Right lobe of liver (tissue), 6 donors: Measurements from ENCODE around the gene CAPS2. TPM values are rescaled to one million over a fixed set of nuclear protein-coding genes. Genes with fewer than 3 reads are reported as not detected.

Experiments
- ATAC-seq, 4 donors: fragments of 200-7000 bp; cut with Tn5 transposase; one replicate each; pipeline ENCODE4 v1.9.1; 2020; ENCODE audit warnings: mild to moderate bottlenecking in 4 of 4, moderate library complexity in 4 of 4
- DNase-seq, 3 donors: peaks; one replicate each; pipeline ENCODE4 v3.0.0-alpha.2; 2020
- H3K27ac ChIP-seq, 3 donors: fragments of 200-600 bp; one replicate each; pipeline ENCODE4 v1.8.0; 2022
- H3K27me3 ChIP-seq, 2 donors: fragments of 200-600 bp; one replicate each; pipeline ENCODE4 v1.8.0; 2022
- H3K36me3 ChIP-seq, 4 donors: fragments of 200-600 bp; sonication (generic) in 1 of 4; one replicate each; pipeline versions ENCODE4 v1.5.1 to v1.8.0; 2017 to 2022; ENCODE audit warnings: control low read depth in 1 of 4
- H3K4me1 ChIP-seq, 4 donors: fragments of 200-600 bp; sonication (generic) in 1 of 4; one replicate each; pipeline versions ENCODE4 v1.5.1 to v1.8.0; 2017 to 2022; ENCODE audit warnings: control low read depth in 1 of 4
- H3K4me3 ChIP-seq, 3 donors: fragments of 200-600 bp; one replicate each; pipeline ENCODE4 v1.8.0; 2022
- H3K9me3 ChIP-seq, 4 donors: fragments of 200-600 bp; sonication (generic) in 1 of 4; one replicate each; pipeline versions ENCODE4 v1.5.1 to v1.8.0; 2017 to 2022; ENCODE audit warnings: control low read depth in 1 of 4
- POLR2A ChIP-seq: fragments of 450-650 bp; IDR thresholded peaks from one replicate; pipeline ENCODE4 v1.6.1; 2017; ENCODE audit warnings: antibody characterized with exemption, mild to moderate bottlenecking
- WGBS: methylation state at CpG from one replicate; pipeline ENCODE4 v1.1.6; 2018; ENCODE audit warnings: low coverage, low lambda C conversion rate; ENCODE audit not compliant: insufficient coverage; ENCODE audit errors: missing lambda C conversion rate; 5-methylcytosine and 5-hydroxymethylcytosine counted together
- intact Hi-C, 2 donors: fragments of 100-400 bp; cut with DNase I; formaldehyde crosslinking; loops; one replicate each; pipeline versions ENCODE4 v1.11.2 to v1.14.1; 2022
- long read RNA-seq: library from polyadenylated mRNA; unstranded; transcript quantifications from one replicate; pipeline ENCODE4 v2.0.0, GENCODE V29; 2019
- total RNA-seq, 6 experiments: library from RNA; depleted of rRNA in 2 of 6; stranded (reverse); fragments of >200 nt in 2 of 6; fragmentation: NEBNext Ultra II Directional in 3 of 6; extraction: Animal tissue kit (Norgen Biotek cat#: 25700) in 3 of 6; gene quantifications; one replicate each; pipeline versions ENCODE4 v1.1.0 to v1.2.4, GENCODE V29; 2016 to 2023
- TF ChIP-seq, protein P1 (sequence below), 4 donors: fragments of 200-600 bp in 3 of 4; fragments of 450-650 bp in 1 of 4; IDR thresholded peaks; one replicate each; pipeline versions ENCODE4 v1.5.1 to v1.8.0; 2016 to 2022; ENCODE audit warnings: antibody characterized with exemption in 4 of 4, mild to moderate bottlenecking in 2 of 4
- donor health status: DM: no; HTN: yes; CAD: no.
- donor health status: DM: no; HTN: no; CAD: no.
- donor health status: DM: no; HTN: no; CAD: no.
- donor health status: DM: no; HTN: yes; CAD: no.
- donor health status: DM: no; HTN: yes; CAD: no.

Gene CAPS2
- total RNA-seq, result 1 to 10 TPM; 2.3 to 6.9 (median 2.5) TPM
- long read RNA-seq, partial matches to known transcripts, result 0 of 1 reads
- long read RNA-seq, other reads (novel, unspliced or antisense), result 1 of 1 reads

DNA sequence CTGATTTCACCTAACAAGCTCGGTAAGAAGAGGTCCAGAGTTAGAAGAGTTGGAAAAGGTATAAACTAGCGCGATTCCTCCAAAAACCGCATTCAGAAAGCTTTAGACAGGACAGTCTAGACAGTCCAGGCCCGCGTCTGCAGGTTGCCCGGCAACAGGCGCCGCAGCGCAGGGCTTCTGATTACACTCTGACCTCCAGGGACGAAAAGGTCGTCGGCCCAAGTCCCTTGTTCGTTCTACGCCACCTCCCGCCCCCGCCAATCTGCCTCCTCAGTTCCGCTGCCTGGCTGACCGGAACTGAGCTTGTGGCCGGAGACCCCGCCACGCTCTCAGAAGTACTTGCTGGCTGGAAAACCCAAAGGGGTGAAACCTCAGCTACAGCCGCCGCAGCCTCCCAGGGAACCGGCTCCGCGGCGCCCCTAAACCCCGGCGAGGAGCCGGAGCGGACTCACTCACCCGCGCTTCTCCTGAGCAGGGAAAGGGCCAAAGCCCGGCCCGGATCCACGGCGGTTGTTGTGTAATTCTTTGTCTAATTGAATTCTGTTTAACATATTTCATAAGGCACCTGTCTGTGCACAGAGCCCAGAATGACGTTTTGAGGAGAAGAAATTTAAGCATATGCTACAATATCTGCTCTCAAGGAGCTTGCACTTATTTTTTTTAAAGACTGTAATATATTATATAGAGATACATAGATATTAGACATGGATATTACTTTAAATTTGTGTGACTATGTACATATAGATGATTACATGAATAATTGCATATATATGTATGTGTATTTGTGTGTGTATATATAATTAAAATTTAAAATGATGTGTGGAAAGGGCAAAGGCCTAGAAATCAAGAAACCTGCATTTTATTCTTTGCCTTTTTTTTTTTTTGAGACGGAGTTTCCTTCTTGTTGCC is at the start of gene CAPS2:
TSS of gene CAPS2 (minus strand) at position 407 of the 909 bp plus-strand sequence. CDS start 3,826 bp downstream, outside the sequence.
- H3K36me3 ChIP-seq, result no peaks in the 10 kb centered on the region
- intact Hi-C loops, result loop anchor here in 1 of 2 donors (10.0 kb wide), 1 partner anchor 175 kb away; no protein-coding TSS in a partner anchor
- H3K9me3 ChIP-seq, result no peaks in the 10 kb centered on the region
- ATAC-seq (peak; percentile 94 to 97 (median 96)), DNase-seq (peak; percentile 91 to 94 (median 94))
- TF ChIP-seq, protein P1, sequence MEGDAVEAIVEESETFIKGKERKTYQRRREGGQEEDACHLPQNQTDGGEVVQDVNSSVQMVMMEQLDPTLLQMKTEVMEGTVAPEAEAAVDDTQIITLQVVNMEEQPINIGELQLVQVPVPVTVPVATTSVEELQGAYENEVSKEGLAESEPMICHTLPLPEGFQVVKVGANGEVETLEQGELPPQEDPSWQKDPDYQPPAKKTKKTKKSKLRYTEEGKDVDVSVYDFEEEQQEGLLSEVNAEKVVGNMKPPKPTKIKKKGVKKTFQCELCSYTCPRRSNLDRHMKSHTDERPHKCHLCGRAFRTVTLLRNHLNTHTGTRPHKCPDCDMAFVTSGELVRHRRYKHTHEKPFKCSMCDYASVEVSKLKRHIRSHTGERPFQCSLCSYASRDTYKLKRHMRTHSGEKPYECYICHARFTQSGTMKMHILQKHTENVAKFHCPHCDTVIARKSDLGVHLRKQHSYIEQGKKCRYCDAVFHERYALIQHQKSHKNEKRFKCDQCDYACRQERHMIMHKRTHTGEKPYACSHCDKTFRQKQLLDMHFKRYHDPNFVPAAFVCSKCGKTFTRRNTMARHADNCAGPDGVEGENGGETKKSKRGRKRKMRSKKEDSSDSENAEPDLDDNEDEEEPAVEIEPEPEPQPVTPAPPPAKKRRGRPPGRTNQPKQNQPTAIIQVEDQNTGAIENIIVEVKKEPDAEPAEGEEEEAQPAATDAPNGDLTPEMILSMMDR (IDR thresholded peaks at IDR 0.05), result no peak
- peak; percentile 59 for TF ChIP-seq POLR2A
- no peaks in the 10 kb centered on the region for H3K27me3 ChIP-seq
- 6% methylated on average over 17 of the region's 40 CpGs for WGBS
- peaks cover 0 to 9% (median 3%) of the 10 kb centered on the region in 4 donors for H3K4me1 ChIP-seq
- H3K4me3 ChIP-seq, result peak within 1 kb of the TSS; percentile 42 to 65 (median 64)
- H3K27ac ChIP-seq, result peak within 1 kb of the TSS; percentile 28 to 85 (median 79)

DNA sequence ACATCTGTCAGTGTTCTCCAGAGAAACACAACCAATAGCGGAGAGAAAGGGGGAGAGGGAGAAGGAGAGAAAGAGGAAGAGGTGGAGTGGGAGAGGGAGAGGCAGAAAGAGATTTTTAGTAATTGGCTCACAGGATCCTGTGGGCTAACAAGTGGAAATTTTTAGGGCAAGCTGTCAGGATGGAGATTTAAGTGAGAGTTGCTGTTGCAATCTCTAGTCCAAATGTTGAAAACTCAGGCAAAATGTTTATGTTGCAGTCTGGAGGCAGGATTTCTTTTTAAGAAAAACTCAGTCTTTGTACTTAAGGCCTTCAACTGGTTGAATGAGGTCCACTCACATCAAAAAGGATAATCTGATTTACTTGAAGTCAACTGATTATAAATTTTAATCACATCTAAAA is 48.2 kb upstream of the CAPS2 start:
- WGBS, result 100% methylated on average over 1 of the region's 1 CpG
- intact Hi-C loops, result no loop called here
- Histone ChIP-seq H3K27ac (no peak overlapping the region), H3K4me1 (no peaks in the 10 kb centered on the region), H3K36me3 (no peaks in the 10 kb centered on the region), H3K27me3 (no peaks in the 10 kb centered on the region), H3K9me3 (no peaks in the 10 kb centered on the region), H3K4me3 (no peak overlapping the region)
- TF ChIP-seq, protein P1 (IDR thresholded peaks at IDR 0.05), result no peak
- no peak for TF ChIP-seq POLR2A
- no peak for DNase-seq
- no peak for ATAC-seq

DNA sequence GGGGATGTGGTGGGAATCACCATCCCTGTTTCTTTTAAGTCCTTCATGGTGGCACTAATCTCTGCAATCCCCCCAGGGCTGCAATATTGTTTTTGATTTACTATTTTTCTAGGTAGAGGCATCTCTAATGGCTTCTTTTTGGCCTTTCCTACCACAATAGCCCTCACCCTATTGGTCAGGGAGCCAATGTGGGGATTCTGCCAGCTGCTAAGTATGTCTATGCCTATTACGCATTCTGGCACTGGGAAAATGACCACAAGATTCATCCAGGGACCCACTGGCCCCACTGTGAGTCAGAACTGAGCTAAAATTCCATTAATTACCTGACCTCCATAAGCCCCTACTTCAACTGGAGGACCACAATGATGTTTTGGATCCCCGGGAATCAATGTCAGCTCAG is 44.8 kb upstream of the CAPS2 start:
- intact Hi-C loops, result no loop called here
- WGBS, result 100% methylated on average over 2 of the region's 2 CpGs
- ATAC-seq, result no peak

DNA sequence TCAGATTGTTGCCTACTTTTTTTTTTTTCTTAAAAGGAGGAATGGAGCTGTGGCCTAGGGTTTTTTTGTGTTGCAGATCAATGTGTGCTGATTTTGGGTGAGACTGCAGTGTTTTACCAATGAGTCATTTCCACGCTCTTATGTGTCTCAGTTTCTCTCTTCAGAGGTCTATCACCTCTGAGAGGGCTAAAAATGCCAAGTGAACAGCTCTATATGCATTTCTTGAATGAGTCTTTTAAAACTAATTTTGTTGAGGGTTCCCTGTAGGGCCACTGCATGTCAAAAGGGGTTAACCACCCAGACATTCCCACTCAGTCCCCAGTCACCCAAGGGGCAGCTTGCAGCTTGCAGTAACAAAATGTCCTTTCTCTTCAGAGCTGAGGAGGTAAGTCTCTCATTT is 36.5 kb upstream of the CAPS2 start:
- Histone ChIP-seq H3K9me3 (no peaks in the 10 kb centered on the region), H3K36me3 (no peaks in the 10 kb centered on the region), H3K27ac (no peak overlapping the region), H3K27me3 (no peaks in the 10 kb centered on the region), H3K4me3 (no peak overlapping the region), H3K4me1 (no peaks in the 10 kb centered on the region)
- intact Hi-C loops, result no loop called here
- no peak for DNase-seq
- WGBS, result 100% methylated on average over 1 of the region's 1 CpG
- no peak for ATAC-seq
- TF ChIP-seq POLR2A, result no peak
- TF ChIP-seq, protein P1 (IDR thresholded peaks at IDR 0.05), result no peak

More for the DNA sequence above, 44.8 kb upstream of the CAPS2 start:
- no peaks in the 10 kb centered on the region for H3K4me1 ChIP-seq
- no peaks in the 10 kb centered on the region for H3K36me3 ChIP-seq
- TF ChIP-seq POLR2A, result no peak
- TF ChIP-seq, protein P1 (IDR thresholded peaks at IDR 0.05), result no peak
- no peak overlapping the region for H3K27ac ChIP-seq
- no peak overlapping the region for H3K4me3 ChIP-seq
- H3K27me3 ChIP-seq, result no peaks in the 10 kb centered on the region
- H3K9me3 ChIP-seq, result no peaks in the 10 kb centered on the region
- DNase-seq, result no peak
